K562 (cell line): ENCODE data around the gene HELT. TPM values are rescaled to one million over a fixed set of nuclear protein-coding genes. Genes with fewer than 3 reads are reported as not detected.

Source experiments
- ATAC-seq: fragments of 200-7000 bp; cut with Tn5 transposase; 3 replicates; pipeline ENCODE4 v1.9.1; 2020; ENCODE audit warnings: moderate library complexity
- BruUV-seq: library from RNA; stranded (reverse); fragments of 400-500 nt; replicated peaks from 2 replicates; lab custom pipeline; 2021; lab: Mats Ljungman, UMichigan
- CTCF ChIA-PET: fragments of 300-600 bp; formaldehyde crosslinking; extraction: SDS; loops from one replicate; lab custom pipeline; 2021; ENCODE audit warnings: low intra/inter-chr PET ratio; lab: Yijun Ruan, JAX
- POLR2A ChIA-PET: fragments of 300-600, 350-650 bp; sonication (Branson Sonifier 250); formaldehyde crosslinking; extraction: SDS; loops from one replicate; lab custom pipeline; 2021; ENCODE audit warnings: antibody characterized with exemption, inconsistent platforms; lab: Yijun Ruan, JAX
- DNase-seq, 4 experiments: peaks; one replicate each; pipeline versions ENCODE4 v3.0.0 to v3.0.0-alpha.2; 2011 to 2018; ENCODE audit warnings: low spot score in 3 of 4, mixed read lengths in 3 of 4; ENCODE audit errors: extremely low read depth in 1 of 4
- FAIRE-seq: peaks from 2 replicates; lab custom pipeline; 2011; peaks lifted over from hg19 to GRCh38; lab: Jason Lieb, UNC
- H2AFZ ChIP-seq: 2 replicates; pipeline ENCODE4 v1.6.0; 2011; ENCODE audit warnings: low read depth, low read length, control low read depth, inconsistent platforms
- H3K27ac ChIP-seq: fragments of 200-600 bp; 3 replicates; pipeline ENCODE4 v1.8.0; 2011; ENCODE audit warnings: low read depth, mild to moderate bottlenecking, control low read depth, inconsistent platforms, low read length, moderate library complexity, mixed read lengths; ENCODE audit errors: extremely low read depth
- H3K27me3 ChIP-seq, 2 experiments: fragments of 300-600 bp in 1 of 2; 2 replicates in 1 of 2; 3 replicates in 1 of 2; pipeline versions ENCODE4 v1.6.0 to v1.8.0; 2011; ENCODE audit warnings: inconsistent platforms in 2 of 2, low read length in 2 of 2, mild to moderate bottlenecking in 1 of 2, mixed read lengths in 1 of 2, moderate library complexity in 1 of 2; ENCODE audit not compliant: control insufficient read depth in 2 of 2, insufficient read depth in 2 of 2
- H3K36me3 ChIP-seq: fragments of 300-600 bp; 3 replicates; pipeline ENCODE4 v1.8.0; 2011; ENCODE audit warnings: mild to moderate bottlenecking, low read length, inconsistent platforms; ENCODE audit not compliant: control insufficient read depth, insufficient read depth
- H3K4me1 ChIP-seq, 2 experiments: fragments of 200-600 bp in 1 of 2; replicated peaks in 1 of 2; 2 replicates in 1 of 2; 3 replicates in 1 of 2; pipeline versions ENCODE4 v1.5.1 to v1.8.0; 2011; ENCODE audit warnings: inconsistent platforms in 2 of 2, low read length in 2 of 2, mild to moderate bottlenecking in 1 of 2, mixed read lengths in 1 of 2, moderate library complexity in 1 of 2; ENCODE audit not compliant: control insufficient read depth in 2 of 2, insufficient read depth in 2 of 2
- H3K4me2 ChIP-seq: 2 replicates; pipeline ENCODE4 v1.6.1; 2011; ENCODE audit warnings: low read length, control low read depth, inconsistent platforms, mixed read lengths; ENCODE audit not compliant: insufficient read depth
- H3K4me3 ChIP-seq: fragments of 200-600 bp; sonication (generic), shearing (Covaris generic); 2 replicates; pipeline ENCODE4 v1.5.1; 2016; ENCODE audit warnings: control low read depth, inconsistent platforms
- H3K79me2 ChIP-seq: fragments of 200-600 bp; 3 replicates; pipeline ENCODE4 v1.8.0; 2011; ENCODE audit warnings: low read length, inconsistent platforms; ENCODE audit not compliant: control insufficient read depth, insufficient read depth
- H3K9ac ChIP-seq, 2 experiments: 2 replicates each; pipeline versions ENCODE4 v1.6.0 to v1.6.1; 2011; ENCODE audit warnings: low read depth in 2 of 2, low read length in 2 of 2, control low read depth in 1 of 2, inconsistent platforms in 1 of 2, mild to moderate bottlenecking in 1 of 2, mixed read lengths in 1 of 2; ENCODE audit not compliant: insufficient read depth in 1 of 2
- H3K9me1 ChIP-seq: one replicate; pipeline ENCODE4 v1.6.0; 2011; ENCODE audit warnings: inconsistent platforms, mild to moderate bottlenecking, low read length, moderate library complexity; ENCODE audit not compliant: control insufficient read depth, insufficient read depth
- H3K9me3 ChIP-seq: replicated peaks from 2 replicates; pipeline ENCODE4 v1.5.1; 2011; ENCODE audit warnings: low read depth, low read length, inconsistent platforms; ENCODE audit not compliant: control insufficient read depth, insufficient read depth
- H4K20me1 ChIP-seq: replicated peaks from 2 replicates; pipeline ENCODE4 v1.6.1; 2011; ENCODE audit warnings: low read length, inconsistent platforms, mixed read lengths; ENCODE audit not compliant: control insufficient read depth, insufficient read depth
- ASH1L ChIP-seq: fragments of 450-650 bp; IDR thresholded peaks from 2 replicates; pipeline ENCODE4 v1.6.1; 2018; ENCODE audit warnings: borderline replicate concordance, mild to moderate bottlenecking, low read depth; ENCODE audit not compliant: partially characterized antibody
- CREB3L1 ChIP-seq: fragments of 450-650 bp; IDR thresholded peaks from 2 replicates; pipeline ENCODE4 v1.6.1; 2014; ENCODE audit warnings: low read depth, mild to moderate bottlenecking, moderate library complexity, borderline replicate concordance
- DPF2 ChIP-seq: fragments of 450-650 bp; IDR thresholded peaks from 2 replicates; pipeline ENCODE4 v1.6.1; 2016
- ELF4 ChIP-seq: fragments of 450-650 bp; formaldehyde crosslinking; IDR thresholded peaks from 2 replicates; pipeline ENCODE4 v1.4.0; 2022; ENCODE audit warnings: missing genetic modification characterization
- ETS1 ChIP-seq: conservative IDR thresholded peaks from 2 replicates; pipeline ENCODE4 v1.6.1; 2011; ENCODE audit warnings: low read depth, mild to moderate bottlenecking, low read length; ENCODE audit not compliant: control insufficient read depth
- HDAC2 ChIP-seq: fragments of 450-650 bp; IDR thresholded peaks from 2 replicates; pipeline ENCODE4 v1.6.1; 2016; ENCODE audit warnings: mild to moderate bottlenecking
- LEF1 ChIP-seq: fragments of 450-650 bp; IDR thresholded peaks from 2 replicates; pipeline ENCODE4 v1.6.1; 2016; ENCODE audit warnings: mild to moderate bottlenecking
- MYC ChIP-seq, 2 experiments: fragments of 250-450 bp in 1 of 2; sonication (Bioruptor Pico) in 1 of 2; IDR thresholded peaks; 2 replicates each; pipeline versions ENCODE4 v1.5.1 to v1.6.1; 2012 to 2021; ENCODE audit warnings: low read depth in 2 of 2, borderline replicate concordance in 1 of 2, improper control_type of control experiment in 1 of 2, low read length in 1 of 2, mild to moderate bottlenecking in 1 of 2, moderate library complexity in 1 of 2
- WGBS: fragments of 100-300 bp; shearing (Covaris generic); methylation state at CpG from one replicate; pipeline ENCODE4 v1.1.6; 2016; ENCODE audit warnings: low coverage, mixed read lengths; ENCODE audit not compliant: insufficient coverage; ENCODE audit errors: missing lambda C conversion rate; 5-methylcytosine and 5-hydroxymethylcytosine counted together
- in situ Hi-C: fragments of 300-500 bp; cut with MboI; formaldehyde crosslinking; loops from 4 replicates; pipeline ENCODE4 v1.15.0; 2018; ENCODE audit warnings: inconsistent platforms, mixed read lengths
- intact Hi-C: fragments of 100-400 bp; cut with micrococcal nuclease; formaldehyde crosslinking; loops from 2 replicates; pipeline ENCODE4 v1.14.2; 2022
- polyA plus RNA-seq, 8 experiments: library from polyadenylated mRNA; depleted of rRNA in 4 of 8; stranded (reverse) in 5 of 8; unstranded in 3 of 8; fragments of >200 nt; fragmentation: Nextera tagmentation in 2 of 8; fragmentation: Illumina TruSeq in 1 of 8; extraction: Ambion mirVana in 2 of 8; extraction: Trizol in 1 of 8; gene quantifications; 2 replicates each; pipeline versions ENCODE4 v1.2.1 to v1.2.3, GENCODE V29; 2011 to 2014; ENCODE audit warnings: inconsistent platforms in 1 of 8, missing spikeins in 1 of 8
- total RNA-seq, 7 experiments: library from RNA; depleted of rRNA in 6 of 7; stranded (reverse); fragments of >200 nt in 6 of 7; fragmentation: Illumina TruSeq in 2 of 7; extraction: Trizol in 2 of 7; gene quantifications; 2 replicates each; pipeline versions ENCODE4 v1.2.1 to v1.2.3, GENCODE V29; 2011 to 2021; ENCODE audit warnings: low replicate concordance in 1 of 7
- TF ChIP-seq, protein P1 (sequence below), 2 experiments: fragments of 450-650 bp in 1 of 2; sonication (generic) in 1 of 2; formaldehyde crosslinking in 1 of 2; IDR thresholded peaks in 1 of 2; conservative IDR thresholded peaks in 1 of 2; 2 replicates each; pipeline versions ENCODE4 v1.6.1 to v1.8.1; 2016 to 2023; ENCODE audit warnings: mild to moderate bottlenecking in 2 of 2, moderate library complexity in 2 of 2, inconsistent platforms in 1 of 2, missing genetic modification reagents in 1 of 2

The HELT gene
- total and polyA plus RNA-seq, 9 of the 15 experiments (the other 6 are each of a cell fraction or from before 2014, with no cell fraction given) = not detected

DNA sequence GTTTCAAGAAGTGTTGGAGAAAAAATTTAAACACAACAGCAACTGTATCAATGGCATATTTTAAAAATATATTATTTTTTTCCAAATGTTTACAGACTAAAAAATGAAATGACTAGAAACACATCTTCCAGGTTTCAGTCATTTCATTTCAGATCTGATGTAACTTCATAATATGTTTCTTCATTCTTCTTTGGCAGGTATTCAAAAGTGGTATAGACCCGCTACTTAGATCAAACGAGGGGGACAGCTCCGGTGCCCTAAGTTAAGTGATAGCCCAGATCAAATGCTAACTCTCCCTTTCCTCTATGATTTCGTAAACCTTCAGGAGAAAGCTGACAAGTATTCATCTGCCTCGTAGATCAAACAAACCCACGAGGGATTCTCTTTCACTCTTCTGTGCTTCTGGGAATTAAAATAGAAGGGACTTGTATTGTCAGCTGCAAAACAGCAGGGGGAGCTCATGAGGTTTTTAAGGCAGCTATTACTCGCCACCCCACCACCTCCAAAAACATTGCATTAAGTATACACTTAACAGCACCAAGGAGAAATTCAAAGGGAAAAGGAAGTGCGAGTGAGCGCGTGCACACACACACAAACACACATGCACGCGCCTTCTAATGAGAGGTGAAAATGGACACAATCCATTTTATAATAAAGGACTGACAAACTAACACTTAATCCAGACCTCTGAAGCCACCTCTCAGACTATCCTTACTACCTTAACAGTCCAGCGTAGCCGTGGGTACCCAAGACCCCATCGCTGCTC lies 21.4 kb downstream of the HELT start:
- Histone ChIP-seq H3K4me1 (no peaks in the 10 kb centered on the region; a peak in 1 of 5 replicates), H3K36me3 (no peaks in the 10 kb centered on the region), H3K9me1 (no peaks in the 10 kb centered on the region), H3K9ac (peak overlapping the region in 1 of 2 experiments; percentile 47; a peak in 1 of 4 replicates), H3K4me3 (no peak overlapping the region), H3K9me3 (no peaks in the 10 kb centered on the region), H3K27ac (no peak overlapping the region), H2AFZ (peak overlapping the region; percentile 69), H3K27me3 (peaks cover 11 to 12% of the 10 kb centered on the region in 2 experiments), H4K20me1 (no peaks in the 10 kb centered on the region), H3K79me2 (no peaks in the 10 kb centered on the region), H3K4me2 (peak overlapping the region; percentile 50; the same call in 1 of the 2 replicates)
- ATAC-seq (peak; percentile 90), FAIRE-seq (peak; percentile 90), DNase-seq (peak; percentile 70 to 75 (median 72))
- CTCF ChIA-PET = interaction anchor here (0.6 to 3.9 kb wide), 10 partner anchors 56 to 998 kb away, joined by 3 to 33 read pairs (median 3); no protein-coding TSS in a partner anchor
- BruUV-seq = no TSS peak
- intact Hi-C loops = loop anchor here (1.0 to 10.0 kb wide), 4 partner anchors 57 to 265 kb away; no protein-coding TSS in a partner anchor
- POLR2A ChIA-PET = interaction anchor here (1.0 kb wide), 1 partner anchor 95 kb away, joined by 4 read pairs; no protein-coding TSS in a partner anchor
- in situ Hi-C loops = loop anchor here (5.0 to 25.0 kb wide), 2 partner anchors 98 to 998 kb away; no protein-coding TSS in a partner anchor
- WGBS = 9% methylated on average over 15 of the region's 15 CpGs
- TF ChIP-seq, protein P1, sequence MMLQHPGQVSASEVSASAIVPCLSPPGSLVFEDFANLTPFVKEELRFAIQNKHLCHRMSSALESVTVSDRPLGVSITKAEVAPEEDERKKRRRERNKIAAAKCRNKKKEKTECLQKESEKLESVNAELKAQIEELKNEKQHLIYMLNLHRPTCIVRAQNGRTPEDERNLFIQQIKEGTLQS (IDR thresholded peaks at IDR 0.05) = peak; percentile 38; the same call in 1 of the 2 replicates
- TF ChIP-seq, protein P1 (CRISPR knock-in tag; conservative IDR thresholded peaks at IDR 0.05) = no peak
- TF ChIP-seq ELF4 = no peak
- peak; percentile 28; the same call in 1 of the 2 replicates for TF ChIP-seq CREB3L1
- peak; percentile 73 for TF ChIP-seq MYC (IDR thresholded peaks at IDR 0.05; ENCODE audit: low read depth, low read length)
- TF ChIP-seq MYC (CRISPR knock-in tag; IDR thresholded peaks at IDR 0.05; ENCODE audit: borderline replicate concordance, low read depth) = no peak
- no peak for TF ChIP-seq ASH1L
- TF ChIP-seq ETS1 = no peak
- TF ChIP-seq LEF1 = 0 out of 2 replicates have a peak, but pooled peaks have one; percentile 23
- TF ChIP-seq HDAC2 = no peak
- TF ChIP-seq DPF2 = no peak
